ENCODE measurements around the gene SPATA13.
"Not testable (repeated sequence)": the region's sequence is repeated elsewhere in the genome, so short reads cannot be mapped to it uniquely, and the experiment has no call there.

The SPATA13 gene

DNA sequence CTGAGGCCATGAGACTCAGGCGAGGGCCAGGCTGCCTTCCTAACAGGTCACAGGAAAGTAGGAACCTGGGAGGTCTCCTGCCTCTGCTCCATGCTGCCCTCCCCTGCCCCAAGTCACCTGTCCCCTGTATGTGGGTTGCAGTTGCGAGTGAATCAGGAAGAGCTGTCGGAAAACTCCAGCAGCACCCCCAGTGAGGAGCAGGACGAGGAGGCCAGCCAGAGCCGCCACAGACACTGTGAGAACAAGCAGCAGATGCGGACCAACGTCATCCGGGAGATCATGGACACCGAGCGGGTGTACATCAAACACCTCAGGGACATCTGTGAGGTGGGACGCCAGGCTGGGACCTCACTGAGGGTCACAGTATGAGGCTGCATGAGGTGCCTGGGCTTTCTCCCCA, 126.1 kb downstream of the SPATA13 start:
- no peak for DNase-seq

DNA sequence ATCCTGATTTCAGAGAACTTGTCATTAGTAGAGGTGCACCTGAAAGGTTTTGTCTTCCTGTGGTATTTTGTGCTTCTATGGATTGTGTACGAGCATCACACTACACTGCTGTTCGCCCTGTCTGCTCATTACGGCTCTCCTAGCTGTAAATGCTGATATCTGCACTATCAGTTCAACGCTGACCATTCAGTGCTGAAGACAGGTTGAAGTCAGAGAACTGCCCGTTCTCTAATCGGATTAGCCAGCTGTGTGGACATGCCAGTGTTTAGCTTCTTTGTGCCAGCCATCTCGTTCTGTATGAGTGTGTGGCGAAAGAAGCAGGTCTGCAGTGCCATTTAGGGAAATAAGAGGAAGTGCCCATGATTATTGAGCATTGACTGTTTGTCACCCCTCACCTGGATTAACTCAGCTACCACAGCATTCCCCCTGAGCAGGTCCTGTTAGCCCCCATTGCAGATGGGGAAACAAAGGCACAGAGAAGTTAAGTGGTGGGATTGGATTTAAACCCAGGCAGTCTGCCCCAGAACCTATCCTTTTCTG, 127.3 kb downstream of the SPATA13 start:
- DNase-seq = no peak

DNA sequence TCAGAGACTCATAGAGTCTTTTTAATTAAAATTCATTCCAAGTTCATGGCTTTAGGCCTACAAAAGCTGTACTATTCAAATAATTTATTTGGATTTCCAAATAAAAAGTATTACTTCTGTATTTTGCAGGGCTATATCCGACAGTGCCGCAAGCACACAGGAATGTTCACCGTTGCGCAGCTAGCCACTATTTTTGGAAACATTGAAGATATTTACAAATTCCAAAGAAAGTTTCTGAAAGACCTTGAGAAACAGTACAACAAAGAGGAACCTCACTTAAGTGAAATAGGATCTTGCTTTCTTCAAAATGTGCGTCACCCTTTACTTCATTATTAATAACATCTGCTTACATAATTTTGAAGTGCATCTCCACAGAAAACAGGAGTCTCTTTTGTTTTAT, 128.3 kb downstream of the SPATA13 start:
- no peak for DNase-seq

- DNase-seq = no peak
Measured at GRCh38 chr13:24290280-24290932, 129.9 kb downstream of the SPATA13 start.

DNA sequence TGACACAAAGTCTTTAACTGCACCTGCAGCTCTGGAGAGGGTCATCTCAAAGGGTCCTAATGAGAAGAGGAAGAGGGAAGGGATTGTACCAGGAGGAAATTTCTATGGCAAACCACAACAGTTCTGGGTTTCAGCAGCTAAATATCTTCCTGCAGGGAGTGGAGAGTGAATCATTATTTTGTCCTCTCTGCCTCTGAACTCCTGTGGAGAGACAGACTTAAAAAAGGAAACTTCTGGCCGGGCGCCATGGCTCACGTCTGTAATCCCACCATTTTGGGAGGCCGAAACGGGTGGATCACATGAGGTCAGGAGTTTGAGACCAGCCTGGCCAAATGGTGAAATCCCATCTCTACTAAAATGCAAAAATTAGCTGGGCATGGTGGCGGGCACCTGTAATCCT, 132.0 kb downstream of the SPATA13 start:
- DNase-seq = no peak

DNA sequence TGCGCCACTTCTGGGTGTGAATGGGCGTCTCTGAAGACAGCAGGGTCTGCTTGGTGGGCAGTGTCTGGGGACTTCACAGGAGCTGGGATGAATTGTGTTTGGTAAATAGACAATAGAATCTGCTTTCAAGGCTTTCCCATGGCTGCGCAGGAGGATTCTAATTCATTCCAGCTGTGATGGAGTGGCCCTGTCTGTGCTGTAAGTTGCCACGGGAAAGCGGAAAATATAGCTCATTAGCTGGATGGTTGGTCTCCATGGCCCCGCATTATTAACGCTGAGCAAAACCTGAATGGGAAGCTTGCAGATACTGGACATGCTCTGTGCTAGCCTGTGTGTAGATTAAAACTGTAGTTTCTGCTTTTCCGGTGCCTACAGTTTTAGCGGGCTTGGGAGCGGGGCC, 133.2 kb downstream of the SPATA13 start:
- no peak for DNase-seq

- no peak for DNase-seq
Measured at GRCh38 chr13:24299488-24300114, 139.1 kb downstream of the SPATA13 start.

DNA sequence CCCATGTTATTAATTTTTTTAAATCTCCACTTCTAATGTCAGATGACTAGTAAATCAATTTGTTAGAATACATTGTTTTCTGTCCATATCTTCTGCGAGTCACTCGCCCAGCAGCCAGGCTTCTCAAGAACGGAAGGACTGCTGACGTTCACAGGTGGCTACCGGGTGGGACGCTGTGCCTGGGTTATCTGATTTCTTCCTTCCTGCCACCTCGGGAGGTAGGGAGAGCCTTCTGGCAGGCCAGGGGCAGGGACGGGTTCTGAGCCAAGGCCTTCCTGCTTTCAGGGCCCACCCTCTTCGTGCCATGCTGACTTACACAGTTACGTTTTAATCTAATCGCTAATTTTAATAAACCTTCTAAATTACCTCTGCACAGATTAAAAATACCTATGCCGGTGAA, 140.9 kb downstream of the SPATA13 start:
- no peak for DNase-seq

GRCh38 chr13:24301911-24302310, 141.4 kb downstream of the SPATA13 start:
- no peak for DNase-seq

DNA sequence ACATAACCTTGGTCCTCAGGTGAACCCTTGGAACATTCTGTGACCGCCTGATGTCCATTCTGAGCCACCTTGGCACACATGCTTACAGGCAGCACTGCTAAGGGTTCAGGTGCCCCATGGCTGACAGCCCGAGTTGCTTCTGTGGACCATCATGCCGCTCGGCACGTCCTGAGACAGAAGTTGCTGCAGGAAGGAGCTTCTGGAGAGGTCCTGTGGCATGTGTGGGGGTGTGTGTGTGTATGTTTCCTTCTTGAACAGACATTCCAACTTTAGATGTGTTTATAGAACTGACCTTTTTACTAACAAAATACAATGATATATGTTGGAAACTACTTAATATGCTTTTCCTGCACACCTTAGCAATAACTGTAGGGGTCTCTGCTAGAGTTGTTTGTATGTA, 144.1 kb downstream of the SPATA13 start:
- no peak for DNase-seq

- DNase-seq = no peak
Measured at GRCh38 chr13:24306632-24307031, 146.1 kb downstream of the SPATA13 start.

- no peak for DNase-seq
Measured at GRCh38 chr13:24307211-24308067, 146.9 kb downstream of the SPATA13 start.

DNA sequence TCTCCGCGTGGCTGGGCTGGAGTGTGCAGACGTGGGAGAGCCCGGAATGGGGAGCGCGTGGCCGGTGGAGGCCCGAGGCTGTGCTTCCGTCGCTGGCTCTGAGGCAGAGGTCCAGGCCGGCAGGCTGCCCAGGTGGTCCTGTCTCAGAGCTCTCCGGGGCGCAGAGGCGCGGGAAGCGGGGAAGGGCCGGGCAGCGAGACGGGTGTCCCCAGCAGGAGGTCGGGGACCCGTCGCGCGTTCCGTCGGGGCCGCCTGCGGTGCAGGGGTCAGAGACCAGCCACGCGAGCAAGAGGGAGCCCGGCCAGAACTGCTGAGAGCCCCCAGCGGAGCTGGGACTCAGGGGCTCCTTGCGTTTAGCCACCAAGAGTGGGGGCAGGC, 147.5 kb downstream of the SPATA13 start:
- DNase-seq = no peak

- no peak for DNase-seq
Measured at GRCh38 chr13:24308488-24309020, 148.0 kb downstream of the SPATA13 start.

- DNase-seq = not testable (repeated sequence)
Measured at GRCh38 chr13:24309300-24309699, 148.8 kb downstream of the SPATA13 start, which contains the start of gene C1QTNF9. Gene C1QTNF9, plus strand, starts transcription at chr13:24309580. Its CDS starts 6,424 bp downstream, at chr13:24316004.

GRCh38 chr13:24313439-24313838, 152.9 kb downstream of the SPATA13 start:
- DNase-seq = no peak

- not testable (repeated sequence) for DNase-seq
Measured at GRCh38 chr13:24317835-24318234, 157.3 kb downstream of the SPATA13 start.

DNA sequence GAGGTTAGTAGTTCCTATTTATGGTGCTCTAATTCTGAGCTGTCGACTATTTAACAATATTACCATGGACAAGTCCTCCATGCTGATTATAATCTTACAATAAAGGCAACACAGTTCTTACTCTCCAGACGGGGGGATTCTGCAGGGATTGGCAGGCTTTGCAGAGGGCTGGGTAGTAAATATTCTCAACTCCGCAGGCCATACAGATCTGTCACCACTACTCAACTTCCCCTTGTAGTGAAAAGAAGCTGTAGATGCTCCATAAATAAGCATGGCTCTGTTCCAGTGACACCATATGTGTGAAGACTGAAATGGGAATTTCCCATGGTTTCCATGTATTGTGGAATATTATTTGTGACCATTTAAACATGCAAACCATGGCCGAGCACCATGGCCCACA, 158.4 kb downstream of the SPATA13 start:
- DNase-seq = not testable (repeated sequence)

DNA sequence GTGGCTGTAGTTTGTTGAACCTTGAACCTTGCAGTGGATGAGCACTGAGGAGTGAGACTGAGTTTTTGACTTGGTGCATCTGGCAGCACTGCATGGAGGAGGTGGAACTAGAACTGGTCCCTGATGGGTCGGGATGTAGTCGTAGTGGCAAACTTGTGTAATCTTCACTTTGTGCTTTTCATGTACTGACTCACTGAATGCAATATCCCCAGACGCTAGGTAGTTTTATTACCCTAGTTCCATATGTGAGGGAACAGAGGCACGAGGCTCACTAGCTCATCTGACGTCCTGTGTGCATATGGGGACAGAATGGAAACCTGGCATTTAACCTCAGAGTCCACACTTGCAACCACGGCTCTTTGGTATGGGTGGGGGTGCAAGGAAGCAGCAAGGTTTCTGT, 159.1 kb downstream of the SPATA13 start:
- not testable (repeated sequence) for DNase-seq

DNA sequence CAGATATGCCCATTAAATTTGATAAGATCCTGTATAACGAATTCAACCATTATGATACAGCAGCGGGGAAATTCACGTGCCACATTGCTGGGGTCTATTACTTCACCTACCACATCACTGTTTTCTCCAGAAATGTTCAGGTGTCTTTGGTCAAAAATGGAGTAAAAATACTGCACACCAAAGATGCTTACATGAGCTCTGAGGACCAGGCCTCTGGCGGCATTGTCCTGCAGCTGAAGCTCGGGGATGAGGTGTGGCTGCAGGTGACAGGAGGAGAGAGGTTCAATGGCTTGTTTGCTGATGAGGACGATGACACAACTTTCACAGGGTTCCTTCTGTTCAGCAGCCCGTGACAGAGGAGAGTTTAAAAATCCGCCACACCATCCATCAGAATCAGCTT, 160.9 kb downstream of the SPATA13 start:
- not testable (repeated sequence) for DNase-seq

DNA sequence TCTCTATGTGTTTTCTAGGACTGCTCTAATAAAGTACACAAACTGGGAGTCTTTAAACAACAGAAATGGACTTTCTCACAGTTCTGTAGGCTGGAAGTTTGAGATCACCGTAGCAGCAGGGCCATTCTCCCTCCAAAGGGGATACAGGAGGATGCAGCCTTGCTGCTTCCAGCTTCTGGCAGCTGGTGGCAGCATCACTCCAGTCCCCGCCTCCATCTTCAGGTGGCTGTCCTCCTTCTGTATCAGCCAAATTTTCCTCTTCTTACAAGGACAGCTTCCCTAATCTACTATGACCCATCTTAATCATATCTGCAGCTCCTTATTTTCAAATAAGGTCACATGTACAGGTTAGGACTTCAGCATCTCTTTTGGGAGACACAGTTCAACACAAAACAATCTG, 161.9 kb downstream of the SPATA13 start:
- DNase-seq = not testable (repeated sequence)

DNA sequence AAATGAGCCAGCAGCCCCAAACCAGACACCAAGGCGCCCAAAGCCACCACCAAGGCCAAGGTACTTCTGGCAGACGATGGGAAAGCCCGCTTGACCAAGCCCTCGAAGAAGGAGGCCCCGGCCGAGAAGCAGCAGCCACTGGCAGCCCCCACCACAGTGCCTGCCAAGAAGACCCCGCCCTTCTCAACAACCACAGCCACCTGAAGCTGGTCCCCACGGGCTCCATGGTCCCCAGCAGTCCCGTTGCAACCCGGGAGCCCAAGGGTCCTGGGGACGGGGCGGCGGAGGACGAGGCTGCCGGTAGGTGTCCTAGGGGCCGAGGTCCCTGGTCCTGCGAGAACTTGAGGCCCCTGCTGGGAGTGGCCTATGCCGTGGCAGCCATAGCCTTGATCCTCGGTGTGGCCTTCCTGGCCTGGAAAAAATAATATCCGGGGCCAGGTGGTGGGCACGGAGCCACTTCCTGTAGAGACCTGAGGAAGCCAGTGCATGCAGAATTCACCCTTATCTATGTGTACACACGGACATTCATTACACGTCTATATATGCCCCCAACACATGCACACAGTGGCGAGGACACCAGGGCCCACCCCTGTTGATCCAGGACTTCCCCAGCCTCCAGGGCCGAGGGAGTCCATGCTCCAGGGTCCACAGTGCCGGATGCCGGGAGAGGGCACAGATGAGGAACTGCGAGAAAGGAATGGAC, 162.7 kb downstream of the SPATA13 start:
- no peak for DNase-seq

DNA sequence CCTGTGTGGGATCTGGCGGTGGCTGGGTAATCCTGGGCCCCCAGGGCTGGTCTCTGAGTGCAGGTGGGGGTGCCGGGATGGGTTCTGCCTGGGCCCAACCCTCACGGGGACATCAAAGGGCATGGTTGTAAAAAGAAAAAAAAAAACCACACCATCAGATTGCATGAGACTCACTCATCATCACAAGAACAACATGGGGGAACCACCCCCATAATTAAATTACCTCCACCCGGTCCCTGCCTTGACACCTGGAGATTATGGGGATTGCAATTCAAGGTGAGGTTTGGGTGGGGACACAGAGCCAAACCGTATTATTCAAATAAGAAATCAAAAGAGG, 163.2 kb downstream of the SPATA13 start:
- no peak for DNase-seq
